Stomach (tissue), 9 donors: ENCODE data around the gene PDXK. TPM values are rescaled to one million over a fixed set of nuclear protein-coding genes. Genes with fewer than 3 reads are reported as not detected.
"Not testable (repeated sequence)": the region's sequence is repeated elsewhere in the genome, so short reads cannot be mapped to it uniquely, and the experiment has no call there.

Experiments used
- DNase-seq, 2 donors: peaks; one replicate each; pipeline versions ENCODE4 v3.0.0 to v3.0.0-alpha.2; 2013 to 2019
- H3K27ac ChIP-seq, 5 donors: fragments of 200-600 bp in 4 of 5; sonication (generic) in 4 of 5; one replicate each; pipeline ENCODE4 v1.5.1; 2013 to 2019; ENCODE audit warnings: mild to moderate bottlenecking in 1 of 5, moderate library complexity in 1 of 5
- H3K27me3 ChIP-seq, 3 donors: fragments of 200-600 bp; sonication (generic); one replicate each; pipeline ENCODE4 v1.5.1; 2017 to 2019; ENCODE audit warnings: mixed run types in 1 of 3
- H3K36me3 ChIP-seq, 4 donors: fragments of 200-600 bp; sonication (generic); 1 replicate in 3 of 4; 2 replicates in 1 of 4; pipeline ENCODE4 v1.5.1; 2016 to 2019
- H3K4me1 ChIP-seq, 4 donors: fragments of 200-600 bp; sonication (generic); one replicate each; pipeline ENCODE4 v1.5.1; 2016 to 2019
- H3K4me3 ChIP-seq, 4 donors: fragments of 200-600 bp; sonication (generic) in 3 of 4; one replicate each; pipeline ENCODE4 v1.5.1; 2016 to 2019; ENCODE audit warnings: mild to moderate bottlenecking in 1 of 4
- H3K9me3 ChIP-seq, 4 donors: fragments of 200-600 bp; sonication (generic); one replicate each; pipeline ENCODE4 v1.5.1; 2016 to 2019
- EP300 ChIP-seq: sonication (generic); formaldehyde crosslinking; IDR thresholded peaks from one replicate; pipeline ENCODE4 v1.6.1; 2017; ENCODE audit warnings: antibody characterized with exemption
- POLR2A ChIP-seq, 4 donors: fragments of 450-650 bp; IDR thresholded peaks; one replicate each; pipeline ENCODE4 v1.6.1; 2016; ENCODE audit warnings: antibody characterized with exemption in 4 of 4, control low read depth in 2 of 4, mild to moderate bottlenecking in 1 of 4, moderate library complexity in 1 of 4
- POLR2AphosphoS5 ChIP-seq, 3 donors: sonication (generic); formaldehyde crosslinking; IDR thresholded peaks; one replicate each; pipeline ENCODE4 v1.6.1; 2016; ENCODE audit warnings: antibody characterized with exemption in 3 of 3
- WGBS, 5 donors: extraction: QIAGEN DNeasy Blood & Tissue Kit in 3 of 5; methylation state at CpG; one replicate each; pipeline versions ENCODE4 v1.1.5 to v1.1.7; 2013 to 2018; 5-methylcytosine and 5-hydroxymethylcytosine counted together
- intact Hi-C: fragments of 100-400 bp; cut with DNase I; formaldehyde crosslinking; loops from one replicate; pipeline ENCODE4 v1.15.1; 2023; ENCODE audit warnings: low total_unique reads
- polyA plus RNA-seq, 3 donors: library from polyadenylated mRNA; stranded (reverse); fragments of 200-250 nt; gene quantifications; one replicate each; pipeline ENCODE4 v1.2.3, GENCODE V29; 2013
- total RNA-seq, 5 donors: library from RNA; depleted of rRNA; stranded (reverse); fragments of >200 nt; gene quantifications; one replicate each; pipeline versions ENCODE4 v1.1.0 to v1.2.3, GENCODE V29; 2014 to 2016
- TF ChIP-seq, protein P1 (sequence below), 7 experiments: fragments of 450-650 bp in 4 of 7; fragments of 200-600 bp in 3 of 7; sonication (generic) in 3 of 7; IDR thresholded peaks; one replicate each; pipeline ENCODE4 v1.5.1; 2016 to 2019; ENCODE audit warnings: antibody characterized with exemption in 7 of 7, control low read depth in 2 of 7, mild to moderate bottlenecking in 1 of 7
- donor health status: healthy with polysubstance abuse.
- donor health status: Bipolar disorder and iron deficiency.
- donor health status: healthy.

The PDXK gene
- total and polyA plus RNA-seq, 8 donors: 36.7 to 139 (median 52.3) TPM

DNA sequence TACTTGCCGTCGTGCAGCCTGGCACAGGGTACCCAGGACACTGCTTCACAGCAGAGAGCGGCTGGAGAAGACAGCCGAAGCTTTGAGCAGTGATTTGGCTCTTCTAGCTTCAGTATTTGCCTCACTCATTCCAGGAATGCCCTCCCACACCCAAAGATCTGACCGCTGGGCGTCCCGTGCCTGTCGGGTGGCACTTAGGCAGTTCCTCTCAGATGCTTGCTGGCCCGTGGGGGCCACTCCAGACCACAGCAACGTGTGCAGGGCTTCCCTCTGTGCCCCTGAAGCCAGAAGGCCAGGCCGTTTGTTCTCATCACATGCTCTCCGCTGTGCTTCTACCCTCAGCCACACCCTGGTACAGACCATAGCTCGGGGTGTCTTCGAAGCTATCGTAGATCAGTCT, 42.5 kb upstream of the PDXK start:
- WGBS, 5 donors: 91 to 94% (median 94%) methylated on average over 15 of the region's 15 CpGs
- no peak overlapping the region for H3K27ac ChIP-seq
- TF ChIP-seq EP300 (no peak), POLR2A (IDR thresholded peaks at IDR 0.05) (no peak), POLR2AphosphoS5 (IDR thresholded peaks at IDR 0.05) (no peak)
- TF ChIP-seq, protein P1, sequence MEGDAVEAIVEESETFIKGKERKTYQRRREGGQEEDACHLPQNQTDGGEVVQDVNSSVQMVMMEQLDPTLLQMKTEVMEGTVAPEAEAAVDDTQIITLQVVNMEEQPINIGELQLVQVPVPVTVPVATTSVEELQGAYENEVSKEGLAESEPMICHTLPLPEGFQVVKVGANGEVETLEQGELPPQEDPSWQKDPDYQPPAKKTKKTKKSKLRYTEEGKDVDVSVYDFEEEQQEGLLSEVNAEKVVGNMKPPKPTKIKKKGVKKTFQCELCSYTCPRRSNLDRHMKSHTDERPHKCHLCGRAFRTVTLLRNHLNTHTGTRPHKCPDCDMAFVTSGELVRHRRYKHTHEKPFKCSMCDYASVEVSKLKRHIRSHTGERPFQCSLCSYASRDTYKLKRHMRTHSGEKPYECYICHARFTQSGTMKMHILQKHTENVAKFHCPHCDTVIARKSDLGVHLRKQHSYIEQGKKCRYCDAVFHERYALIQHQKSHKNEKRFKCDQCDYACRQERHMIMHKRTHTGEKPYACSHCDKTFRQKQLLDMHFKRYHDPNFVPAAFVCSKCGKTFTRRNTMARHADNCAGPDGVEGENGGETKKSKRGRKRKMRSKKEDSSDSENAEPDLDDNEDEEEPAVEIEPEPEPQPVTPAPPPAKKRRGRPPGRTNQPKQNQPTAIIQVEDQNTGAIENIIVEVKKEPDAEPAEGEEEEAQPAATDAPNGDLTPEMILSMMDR (IDR thresholded peaks at IDR 0.05): no peak
- intact Hi-C loops: loop anchor here (10.0 kb wide), 1 partner anchor 672 kb away; no protein-coding TSS in a partner anchor
- no peak for DNase-seq
- H3K9me3 ChIP-seq: no peaks in the 10 kb centered on the region
- H3K36me3 ChIP-seq: peaks cover 26 to 100% (median 95%) of the 10 kb centered on the region in 4 donors
- no peaks in the 10 kb centered on the region for H3K27me3 ChIP-seq
- no peaks in the 10 kb centered on the region for H3K4me1 ChIP-seq
- H3K4me3 ChIP-seq: no peak overlapping the region

DNA sequence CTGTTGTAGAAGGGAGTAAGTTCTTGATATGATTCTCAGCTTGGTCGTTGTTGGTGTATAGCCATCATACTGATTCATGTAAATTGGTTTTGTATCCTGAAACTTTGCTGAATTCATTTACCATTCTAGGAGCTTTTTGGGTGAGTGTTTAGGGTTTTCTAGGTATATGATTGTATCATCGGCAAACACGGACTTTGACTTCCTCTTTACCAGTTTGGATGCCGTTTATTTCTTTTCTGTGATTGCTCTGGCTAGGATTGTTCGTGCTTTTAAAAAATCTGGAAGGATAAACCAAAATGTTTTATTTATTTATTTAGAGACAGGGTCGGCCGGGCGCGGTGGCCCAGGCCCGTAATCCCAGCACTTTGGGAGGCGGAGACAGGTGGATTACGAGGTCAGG, 39.0 kb upstream of the PDXK start:
- peaks cover 41 to 100% (median 97%) of the 10 kb centered on the region in 4 donors for H3K36me3 ChIP-seq

DNA sequence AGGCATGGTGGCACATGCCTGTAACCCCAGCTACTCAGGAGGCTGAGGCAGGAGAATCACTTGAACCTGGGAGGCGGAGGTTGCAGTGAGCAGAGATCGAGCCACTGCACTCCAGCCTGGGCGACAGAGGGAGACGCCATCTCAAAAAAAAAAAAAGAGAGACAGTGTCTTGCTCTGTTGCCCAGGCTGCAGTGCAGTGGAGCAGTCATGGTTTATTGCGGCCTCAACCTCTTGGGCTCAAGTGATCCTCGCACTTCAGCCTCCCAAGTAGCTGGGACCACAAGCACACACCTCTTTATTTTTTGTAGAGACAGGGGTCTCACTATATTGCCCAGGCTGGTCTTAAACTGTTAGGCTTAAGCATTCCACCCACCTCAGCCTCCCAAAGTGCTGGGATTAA, 38.5 kb upstream of the PDXK start:
- H3K36me3 ChIP-seq: peaks cover 45 to 100% (median 97%) of the 10 kb centered on the region in 4 donors
- H3K4me1 ChIP-seq, H3K27ac ChIP-seq, DNase-seq, H3K9me3 ChIP-seq, H3K4me3 ChIP-seq, intact Hi-C loops, H3K27me3 ChIP-seq: not testable (repeated sequence)
- 83 to 96% (median 87%) methylated on average over 6 of the region's 6 CpGs for WGBS, 5 donors

More for the DNA sequence above, 39.0 kb upstream of the PDXK start:
- no peak overlapping the region for H3K27ac ChIP-seq
- no peaks in the 10 kb centered on the region for H3K9me3 ChIP-seq
- TF ChIP-seq POLR2A (IDR thresholded peaks at IDR 0.05) (no peak), EP300 (no peak), POLR2AphosphoS5 (IDR thresholded peaks at IDR 0.05) (no peak)
- TF ChIP-seq, protein P1 (IDR thresholded peaks at IDR 0.05): no peak
- DNase-seq: no peak
- H3K4me1 ChIP-seq: no peaks in the 10 kb centered on the region
- intact Hi-C loops: loop anchor here (10.0 kb wide), 1 partner anchor 675 kb away; no protein-coding TSS in a partner anchor
- H3K4me3 ChIP-seq: no peak overlapping the region
- WGBS, 5 donors: 90 to 94% (median 92%) methylated on average over 12 of the region's 12 CpGs
- H3K27me3 ChIP-seq: no peaks in the 10 kb centered on the region

DNA sequence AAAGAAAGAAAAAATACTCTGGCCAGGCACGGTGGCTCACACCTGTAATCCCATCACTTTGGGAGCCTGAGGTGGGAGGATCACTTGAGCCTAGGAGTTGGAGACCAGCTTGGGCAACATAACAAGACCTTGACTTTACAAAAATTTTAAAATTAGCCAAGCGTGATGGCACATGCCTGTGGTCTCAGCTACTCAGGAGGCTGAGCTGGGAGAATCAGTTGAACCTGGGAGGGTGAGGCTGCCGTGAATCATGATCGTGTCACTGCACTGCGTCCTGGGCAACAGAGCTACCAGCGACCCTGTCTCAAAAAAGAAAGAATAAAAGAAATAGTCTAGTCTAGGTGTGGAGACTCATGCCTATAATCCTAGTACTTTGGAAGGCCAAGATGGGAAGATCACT, 37.3 kb upstream of the PDXK start:
- Histone ChIP-seq H3K36me3 (peaks cover 53 to 100% (median 97%) of the 10 kb centered on the region in 4 donors), H3K9me3 (no peaks in the 10 kb centered on the region), H3K4me1 (no peaks in the 10 kb centered on the region), H3K4me3 (no peak overlapping the region), H3K27me3 (no peaks in the 10 kb centered on the region), H3K27ac (no peak overlapping the region)
- no peak for DNase-seq
- TF ChIP-seq, protein P1 (IDR thresholded peaks at IDR 0.05): no peak
- TF ChIP-seq EP300: no peak
- no peak for TF ChIP-seq POLR2A (IDR thresholded peaks at IDR 0.05)
- no peak for TF ChIP-seq POLR2AphosphoS5 (IDR thresholded peaks at IDR 0.05)
- WGBS, 5 donors: 94 to 98% (median 97%) methylated on average over 6 of the region's 6 CpGs
- intact Hi-C loops: no loop called here

DNA sequence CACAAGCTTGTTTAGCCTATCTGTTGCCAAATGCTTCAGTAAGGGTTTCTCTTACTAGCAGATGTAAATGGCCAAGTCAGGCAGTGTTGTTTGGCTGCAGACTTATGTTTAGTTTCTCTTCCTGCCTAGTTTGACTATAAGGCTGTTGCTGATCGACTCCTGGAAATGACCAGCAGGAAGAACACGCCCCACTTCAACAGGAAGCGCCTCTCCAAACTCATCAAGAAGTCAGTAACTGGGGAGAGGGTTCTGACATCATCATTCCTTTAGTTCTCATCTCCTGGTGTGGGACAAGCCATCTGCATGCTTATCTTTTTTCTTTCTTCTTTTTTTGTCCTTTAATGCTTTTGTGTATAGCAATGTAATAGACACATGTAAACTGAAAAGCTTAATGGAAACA, 34.5 kb upstream of the PDXK start:
- 68 to 83% (median 77%) methylated on average over 3 of the region's 3 CpGs for WGBS, 5 donors
- DNase-seq: peak in 1 of 2 donors; percentile 26
- Histone ChIP-seq H3K27ac (no peak overlapping the region), H3K9me3 (no peaks in the 10 kb centered on the region), H3K4me3 (no peak overlapping the region), H3K27me3 (no peaks in the 10 kb centered on the region), H3K4me1 (no peaks in the 10 kb centered on the region), H3K36me3 (peaks cover 64 to 100% (median 98%) of the 10 kb centered on the region in 4 donors)
- intact Hi-C loops: no loop called here
- TF ChIP-seq, protein P1 (IDR thresholded peaks at IDR 0.05): no peak
- no peak for TF ChIP-seq POLR2A (IDR thresholded peaks at IDR 0.05)
- no peak for TF ChIP-seq EP300
- peak in 1 of 3 donors; percentile 12 for TF ChIP-seq POLR2AphosphoS5 (IDR thresholded peaks at IDR 0.05)
